Measurements from ENCODE around the gene PSTPIP1. TPM values are rescaled to one million over a fixed set of nuclear protein-coding genes. Genes with fewer than 3 reads are reported as not detected.

PSTPIP1 gene
- total and polyA plus RNA-seq, 2 experiments from 2014 or later: 0.80 to 3.7 TPM

GRCh38 chr15:77004189-77004588 is 9.3 kb downstream of the PSTPIP1 start:
- Mint-ChIP-seq H3K27ac (no peak overlapping the region), H3K4me3 (no peak overlapping the region)

More at GRCh38 chr15:77004189-77004588, 9.3 kb downstream of the PSTPIP1 start:
- no peaks in the 10 kb centered on the region for H3K4me1 Mint-ChIP-seq
- Histone ChIP-seq H3K36me3 (ENCODE audit: insufficient read depth) (no peaks in the 10 kb centered on the region), H3K27me3 (ENCODE audit: insufficient read depth) (no peaks in the 10 kb centered on the region), H3F3A (replicated peaks; ENCODE audit: low read depth) (no peaks in the 10 kb centered on the region), H3K4me2 (no peak overlapping the region), H3K9me2 (ENCODE audit: insufficient read depth) (no peaks in the 10 kb centered on the region), H2AFZ (no peak overlapping the region), H4K20me1 (replicated peaks; ENCODE audit: insufficient read depth) (no peaks in the 10 kb centered on the region), H3K27ac (ENCODE audit: low read depth) (no peak overlapping the region), H3K4me1 (ENCODE audit: insufficient read depth) (no peaks in the 10 kb centered on the region), H3K79me2 (replicated peaks; ENCODE audit: insufficient read depth) (no peaks in the 10 kb centered on the region), H3K4me3 (no peak overlapping the region)
- no peaks in the 10 kb centered on the region for H3K9me3 Mint-ChIP-seq
- TF ChIP-seq, protein P1, sequence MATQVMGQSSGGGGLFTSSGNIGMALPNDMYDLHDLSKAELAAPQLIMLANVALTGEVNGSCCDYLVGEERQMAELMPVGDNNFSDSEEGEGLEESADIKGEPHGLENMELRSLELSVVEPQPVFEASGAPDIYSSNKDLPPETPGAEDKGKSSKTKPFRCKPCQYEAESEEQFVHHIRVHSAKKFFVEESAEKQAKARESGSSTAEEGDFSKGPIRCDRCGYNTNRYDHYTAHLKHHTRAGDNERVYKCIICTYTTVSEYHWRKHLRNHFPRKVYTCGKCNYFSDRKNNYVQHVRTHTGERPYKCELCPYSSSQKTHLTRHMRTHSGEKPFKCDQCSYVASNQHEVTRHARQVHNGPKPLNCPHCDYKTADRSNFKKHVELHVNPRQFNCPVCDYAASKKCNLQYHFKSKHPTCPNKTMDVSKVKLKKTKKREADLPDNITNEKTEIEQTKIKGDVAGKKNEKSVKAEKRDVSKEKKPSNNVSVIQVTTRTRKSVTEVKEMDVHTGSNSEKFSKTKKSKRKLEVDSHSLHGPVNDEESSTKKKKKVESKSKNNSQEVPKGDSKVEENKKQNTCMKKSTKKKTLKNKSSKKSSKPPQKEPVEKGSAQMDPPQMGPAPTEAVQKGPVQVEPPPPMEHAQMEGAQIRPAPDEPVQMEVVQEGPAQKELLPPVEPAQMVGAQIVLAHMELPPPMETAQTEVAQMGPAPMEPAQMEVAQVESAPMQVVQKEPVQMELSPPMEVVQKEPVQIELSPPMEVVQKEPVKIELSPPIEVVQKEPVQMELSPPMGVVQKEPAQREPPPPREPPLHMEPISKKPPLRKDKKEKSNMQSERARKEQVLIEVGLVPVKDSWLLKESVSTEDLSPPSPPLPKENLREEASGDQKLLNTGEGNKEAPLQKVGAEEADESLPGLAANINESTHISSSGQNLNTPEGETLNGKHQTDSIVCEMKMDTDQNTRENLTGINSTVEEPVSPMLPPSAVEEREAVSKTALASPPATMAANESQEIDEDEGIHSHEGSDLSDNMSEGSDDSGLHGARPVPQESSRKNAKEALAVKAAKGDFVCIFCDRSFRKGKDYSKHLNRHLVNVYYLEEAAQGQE (IDR thresholded peaks at IDR 0.05; ENCODE audit: unreplicated experiment): no peak
- TF ChIP-seq ZNF462 (CRISPR knock-in tag; IDR thresholded peaks at IDR 0.05) (no peak), CREB1 (CRISPR knock-in tag; IDR thresholded peaks at IDR 0.05; ENCODE audit: low read depth) (no peak), JUNB (IDR thresholded peaks at IDR 0.05; ENCODE audit: unreplicated experiment) (no peak), ZNF331 (CRISPR knock-in tag; IDR thresholded peaks at IDR 0.05; ENCODE audit: low read depth) (no peak), POLR2AphosphoS5 (IDR thresholded peaks at IDR 0.05; ENCODE audit: low read depth) (no peak)
- H3K27me3 Mint-ChIP-seq (ENCODE audit: insufficient read depth, low read depth, poor library complexity): peaks cover 2% of the 10 kb centered on the region
- DNase-seq (ENCODE audit: low spot score): no peak
- no peaks in the 10 kb centered on the region for H3K36me3 Mint-ChIP-seq (ENCODE audit: low read depth)
- ATAC-seq: no peak
